ENCODE measurements around the gene GLS.

- TF ChIP-seq, protein P1, sequence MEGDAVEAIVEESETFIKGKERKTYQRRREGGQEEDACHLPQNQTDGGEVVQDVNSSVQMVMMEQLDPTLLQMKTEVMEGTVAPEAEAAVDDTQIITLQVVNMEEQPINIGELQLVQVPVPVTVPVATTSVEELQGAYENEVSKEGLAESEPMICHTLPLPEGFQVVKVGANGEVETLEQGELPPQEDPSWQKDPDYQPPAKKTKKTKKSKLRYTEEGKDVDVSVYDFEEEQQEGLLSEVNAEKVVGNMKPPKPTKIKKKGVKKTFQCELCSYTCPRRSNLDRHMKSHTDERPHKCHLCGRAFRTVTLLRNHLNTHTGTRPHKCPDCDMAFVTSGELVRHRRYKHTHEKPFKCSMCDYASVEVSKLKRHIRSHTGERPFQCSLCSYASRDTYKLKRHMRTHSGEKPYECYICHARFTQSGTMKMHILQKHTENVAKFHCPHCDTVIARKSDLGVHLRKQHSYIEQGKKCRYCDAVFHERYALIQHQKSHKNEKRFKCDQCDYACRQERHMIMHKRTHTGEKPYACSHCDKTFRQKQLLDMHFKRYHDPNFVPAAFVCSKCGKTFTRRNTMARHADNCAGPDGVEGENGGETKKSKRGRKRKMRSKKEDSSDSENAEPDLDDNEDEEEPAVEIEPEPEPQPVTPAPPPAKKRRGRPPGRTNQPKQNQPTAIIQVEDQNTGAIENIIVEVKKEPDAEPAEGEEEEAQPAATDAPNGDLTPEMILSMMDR (IDR thresholded peaks at IDR 0.05) = no peak
- no peak for TF ChIP-seq EZH2 (IDR thresholded peaks at IDR 0.05; ENCODE audit: borderline replicate concordance, insufficient read depth, low read depth, low read length, poor library complexity, severe bottlenecking)
Measured at GRCh38 chr2:191006297-191006696, 125.7 kb downstream of the GLS start.
